G401 (cell line): ENCODE measurements around the gene PKD1L1. TPM values are rescaled to one million over a fixed set of nuclear protein-coding genes. Genes with fewer than 3 reads are reported as not detected.

ENCODE experiments used
- DNase-seq: peaks from one replicate; pipeline ENCODE4 v3.0.0-alpha.2; 2015; ENCODE audit warnings: low spot score
- in situ Hi-C: cut with HindIII; loops from 2 replicates; pipeline ENCODE4 v1.10.0; 2016; ENCODE audit warnings: low sequenced_read_pairs, mixed read lengths
- total RNA-seq: library from RNA; depleted of rRNA; stranded (reverse); fragments of >200 nt; shearing (Covaris generic); gene quantifications from 2 replicates; pipeline ENCODE4 v1.2.3, GENCODE V29; 2014

The PKD1L1 gene
- total RNA-seq, 1 experiment from 2014 or later = 0.14 TPM

- in situ Hi-C loops = no loop called here
- no peak for DNase-seq
These were observed 32.7 kb downstream of the PKD1L1 start for GRCh38 chr7:47915616-47915976.

GRCh38 chr7:47914717-47915615 lies 33.3 kb downstream of the PKD1L1 start:
- no peak for DNase-seq
- in situ Hi-C loops = no loop called here

GRCh38 chr7:47912332-47912731 lies 35.9 kb downstream of the PKD1L1 start:
- in situ Hi-C loops = no loop called here
- DNase-seq = no peak

GRCh38 chr7:47908720-47909119 lies 39.5 kb downstream of the PKD1L1 start:
- DNase-seq = no peak
- in situ Hi-C loops = no loop called here

- in situ Hi-C loops = no loop called here
- no peak for DNase-seq
These were observed 40.2 kb downstream of the PKD1L1 start for GRCh38 chr7:47907981-47908616.

- in situ Hi-C loops = no loop called here
- DNase-seq = no peak
These were observed 41.4 kb downstream of the PKD1L1 start for GRCh38 chr7:47906883-47907282.

GRCh38 chr7:47905076-47905920 lies 43.0 kb downstream of the PKD1L1 start:
- DNase-seq = no peak
- in situ Hi-C loops = no loop called here

GRCh38 chr7:47902013-47902412 lies 46.3 kb downstream of the PKD1L1 start:
- in situ Hi-C loops = no loop called here
- no peak for DNase-seq

- in situ Hi-C loops = no loop called here
- no peak for DNase-seq
These were observed 46.7 kb downstream of the PKD1L1 start for GRCh38 chr7:47901542-47901941.

- in situ Hi-C loops = no loop called here
These were observed 50.4 kb downstream of the PKD1L1 start for GRCh38 chr7:47897831-47898230.

GRCh38 chr7:47896809-47897423 lies 51.4 kb downstream of the PKD1L1 start:
- in situ Hi-C loops = no loop called here
- peak; percentile 16 for DNase-seq

More at GRCh38 chr7:47897831-47898230, 50.4 kb downstream of the PKD1L1 start:
- DNase-seq = no peak

- in situ Hi-C loops = no loop called here
These were observed 53.2 kb downstream of the PKD1L1 start for GRCh38 chr7:47895026-47895425.

GRCh38 chr7:47893721-47894365 lies 54.4 kb downstream of the PKD1L1 start:
- no peak for DNase-seq
- in situ Hi-C loops = no loop called here

More at GRCh38 chr7:47895026-47895425, 53.2 kb downstream of the PKD1L1 start:
- no peak for DNase-seq

- DNase-seq = no peak
- in situ Hi-C loops = no loop called here
These were observed 55.0 kb downstream of the PKD1L1 start for GRCh38 chr7:47893238-47893637.

GRCh38 chr7:47890606-47891005 lies 57.7 kb downstream of the PKD1L1 start:
- DNase-seq = no peak
- in situ Hi-C loops = no loop called here

GRCh38 chr7:47890125-47890524 lies 58.1 kb downstream of the PKD1L1 start:
- no peak for DNase-seq
- in situ Hi-C loops = no loop called here

GRCh38 chr7:47889723-47890122 lies 58.5 kb downstream of the PKD1L1 start:
- no peak for DNase-seq
- in situ Hi-C loops = no loop called here

GRCh38 chr7:47888371-47889265 lies 59.6 kb downstream of the PKD1L1 start:
- in situ Hi-C loops = no loop called here

More at GRCh38 chr7:47888371-47889265, 59.6 kb downstream of the PKD1L1 start:
- no peak for DNase-seq
